Measurements from ENCODE around the gene ACTL7A. TPM values are rescaled to one million over a fixed set of nuclear protein-coding genes. Genes with fewer than 3 reads are reported as not detected.

ACTL7A gene
- total and polyA plus RNA-seq, 2 of the 4 experiments (the other 2 are of a cell fraction): not detected

DNA sequence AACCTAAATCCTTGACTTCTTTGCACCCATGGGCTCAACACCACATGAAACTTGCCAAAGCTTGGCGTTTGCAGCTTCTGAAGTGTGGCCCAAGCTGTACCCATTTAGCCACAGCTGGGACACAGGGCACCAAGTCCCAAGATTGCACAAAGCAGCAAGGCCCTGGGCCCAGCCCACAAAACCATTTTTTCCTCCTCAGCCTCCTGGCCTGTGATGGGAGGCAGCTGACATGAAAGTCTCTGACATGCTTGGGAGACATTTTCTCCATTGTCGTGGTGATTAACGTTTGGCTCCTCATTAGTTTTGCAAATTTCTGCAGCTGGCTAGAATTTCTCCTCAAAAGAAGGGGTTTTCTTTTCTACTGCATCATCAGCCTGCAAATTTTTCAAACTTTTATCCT is 38.2 kb upstream of the ACTL7A start:
- Histone ChIP-seq H2AK5ac (ENCODE audit: low read depth, low read length) (no peak overlapping the region), H2BK20ac (ENCODE audit: low read depth, low read length) (no peak overlapping the region), H4K5ac (ENCODE audit: low read depth, low read length) (no peak overlapping the region), H3K4ac (ENCODE audit: low read depth, low read length) (no peak overlapping the region), H4K8ac (ENCODE audit: low read depth in 2 of 2, low read length in 2 of 2) (no peak overlapping the region), H4K20me1 (ENCODE audit: insufficient read depth, low read length) (no peaks in the 10 kb centered on the region), H3K23ac (ENCODE audit: low read depth, low read length) (no peak overlapping the region), H2BK15ac (ENCODE audit: low read depth, low read length) (no peak overlapping the region), H3K4me3 (ENCODE audit: insufficient read depth, low read depth, low read length) (no peak overlapping the region), H3K9ac (ENCODE audit: low read depth, low read length) (no peak overlapping the region), H3K18ac (ENCODE audit: low read depth, low read length) (no peak overlapping the region), H4K91ac (ENCODE audit: insufficient read depth, low read depth, low read length) (no peak overlapping the region), H3K56ac (ENCODE audit: extremely low read depth, insufficient read depth, low read length) (no peak overlapping the region), H2AFZ (replicated peaks; ENCODE audit: low read length, poor library complexity) (no peak overlapping the region), H2BK5ac (ENCODE audit: low read depth, low read length, poor library complexity, severe bottlenecking) (no peak overlapping the region), H3K27ac (ENCODE audit: insufficient read depth, low read length) (no peak overlapping the region), H3K4me1 (ENCODE audit: control insufficient read depth, insufficient read depth, low read length) (no peaks in the 10 kb centered on the region), H3K4me2 (ENCODE audit: low read depth, low read length) (no peak overlapping the region), H3K9me3 (ENCODE audit: control insufficient read depth, insufficient read depth, low read length) (peaks cover 2% of the 10 kb centered on the region; the same call in 1 of the 2 replicates), H3K27me3 (ENCODE audit: control insufficient read depth, insufficient read depth, low read length) (no peaks in the 10 kb centered on the region; the same call in 1 of the 2 replicates), H3K79me1 (ENCODE audit: low read depth in 1 of 2, low read length in 2 of 2) (no peaks in the 10 kb centered on the region), H2BK120ac (ENCODE audit: low read depth, low read length) (no peak overlapping the region), H3K9me1 (ENCODE audit: insufficient read depth, low read length) (no peaks in the 10 kb centered on the region), H3K36me3 (ENCODE audit: control insufficient read depth, insufficient read depth, low read length) (no peaks in the 10 kb centered on the region), H2AK9ac (replicated peaks; ENCODE audit: low read depth, low read length, poor library complexity) (no peak overlapping the region), H3K14ac (replicated peaks; ENCODE audit: low read depth, low read length) (no peak overlapping the region)
- BruUV-seq (replicated peaks): no TSS peak
- intact Hi-C loops (cut with micrococcal nuclease): no loop called here
- POLR2A ChIA-PET (ENCODE audit: unreplicated experiment): no interaction called here
- no peak for TF ChIP-seq MXI1 (IDR thresholded peaks at IDR 0.05; ENCODE audit: borderline replicate concordance, low read depth, low read length)
- TF ChIP-seq NFE2L2 (IDR thresholded peaks at IDR 0.05; ENCODE audit: low read depth, low read length): no peak
- no peak for TF ChIP-seq RCOR1 (IDR thresholded peaks at IDR 0.05; ENCODE audit: insufficient replicate concordance, low read length)
- no peak for TF ChIP-seq MAZ (IDR thresholded peaks at IDR 0.05; ENCODE audit: borderline replicate concordance, low read depth, low read length)
- TF ChIP-seq CHD1 (IDR thresholded peaks at IDR 0.05; ENCODE audit: low read depth, low read length): no peak
- TF ChIP-seq, protein P1, sequence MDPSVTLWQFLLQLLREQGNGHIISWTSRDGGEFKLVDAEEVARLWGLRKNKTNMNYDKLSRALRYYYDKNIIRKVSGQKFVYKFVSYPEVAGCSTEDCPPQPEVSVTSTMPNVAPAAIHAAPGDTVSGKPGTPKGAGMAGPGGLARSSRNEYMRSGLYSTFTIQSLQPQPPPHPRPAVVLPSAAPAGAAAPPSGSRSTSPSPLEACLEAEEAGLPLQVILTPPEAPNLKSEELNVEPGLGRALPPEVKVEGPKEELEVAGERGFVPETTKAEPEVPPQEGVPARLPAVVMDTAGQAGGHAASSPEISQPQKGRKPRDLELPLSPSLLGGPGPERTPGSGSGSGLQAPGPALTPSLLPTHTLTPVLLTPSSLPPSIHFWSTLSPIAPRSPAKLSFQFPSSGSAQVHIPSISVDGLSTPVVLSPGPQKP (IDR thresholded peaks at IDR 0.05; ENCODE audit: borderline replicate concordance, low read depth, low read length): no peak
- TF ChIP-seq FOS (IDR thresholded peaks at IDR 0.05; ENCODE audit: low read depth, low read length): no peak
- TF ChIP-seq MAFK (IDR thresholded peaks at IDR 0.05; ENCODE audit: low read depth, low read length): no peak
- no peak for TF ChIP-seq POLR2A (IDR thresholded peaks at IDR 0.05; ENCODE audit: low read depth, low read length)
- no peak for TF ChIP-seq RAD21 (IDR thresholded peaks at IDR 0.05; ENCODE audit: low read length)
- ATAC-seq (ENCODE audit: low read depth) (no peak), DNase-seq (no peak)
- dilution Hi-C loops (cut with HindIII; ENCODE audit: low sequenced_read_pairs, unreplicated experiment): no loop called here
- CTCF ChIA-PET: no interaction called here
- in situ Hi-C loops (cut with MboI; ENCODE audit: low sequenced_read_pairs): no loop called here
- 0% methylated on average over 1 of the region's 3 CpGs; no CpG with 5 or more reads in 1 of the 2 experiments for WGBS, 2 experiments (ENCODE audit: extremely low coverage in 2 of 2, insufficient read length in 1 of 2)

All from IMR-90 (cell line).